ENCODE measurements around the gene LEPROT.

DNA sequence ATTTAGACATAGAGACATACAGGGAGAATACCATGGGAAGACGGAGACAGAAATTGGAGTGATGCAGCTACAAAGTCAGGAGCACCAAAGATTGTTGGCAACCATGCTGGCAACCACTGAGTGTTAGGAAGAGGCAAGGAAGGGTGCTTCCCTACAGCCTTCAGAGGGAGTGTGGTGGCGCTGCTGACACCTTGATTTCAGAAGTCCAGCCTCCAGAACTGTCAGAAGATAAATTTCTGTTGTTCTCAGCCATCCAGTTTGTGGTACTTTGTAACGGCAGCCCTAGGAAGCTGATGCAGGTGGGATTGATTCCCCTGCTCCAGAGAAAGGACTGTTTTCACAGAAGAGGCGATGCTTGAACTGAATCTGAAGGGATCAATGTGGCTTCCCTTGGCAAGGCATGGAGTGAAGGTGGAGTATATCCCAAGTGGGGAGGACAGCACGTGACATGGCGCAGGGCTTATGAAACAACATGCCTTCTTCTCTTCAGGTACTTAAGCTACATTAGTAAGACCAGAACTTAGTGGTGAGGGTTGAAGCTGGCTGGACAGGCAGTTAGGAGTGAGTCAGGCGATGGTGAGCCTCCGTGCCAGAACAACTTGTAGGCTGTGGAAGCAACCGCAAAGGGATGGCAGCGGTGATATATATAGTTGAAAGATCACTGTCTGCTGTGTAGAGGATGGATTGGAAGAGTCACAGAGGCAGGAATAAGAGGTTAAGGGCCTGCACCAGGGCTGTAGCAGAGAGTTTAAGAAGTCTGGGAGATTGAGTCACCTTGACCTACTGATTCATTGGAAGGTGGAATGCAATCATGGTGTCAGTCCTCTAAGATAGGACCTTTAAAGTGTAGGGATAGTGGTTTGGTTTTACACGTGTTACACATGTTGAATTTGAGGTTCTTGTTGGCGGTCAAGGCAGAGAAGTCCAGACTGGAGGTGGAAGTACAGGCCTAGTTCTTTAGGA is 2.1 kb downstream of the LEPROT start:
- TF ChIP-seq EP300 (conservative IDR thresholded peaks at IDR 0.05; ENCODE audit: poor library complexity, severe bottlenecking): no peak
- no peak for TF ChIP-seq REST (IDR thresholded peaks at IDR 0.05; ENCODE audit: borderline replicate concordance)
- no peak for TF ChIP-seq CTCF (IDR thresholded peaks at IDR 0.05; ENCODE audit: poor library complexity, severe bottlenecking)
- TF ChIP-seq TAF1 (IDR thresholded peaks at IDR 0.05; ENCODE audit: low read depth): no peak

All from neural cell (in vitro differentiated cells).